Effector CD8-positive, alpha-beta T cell (primary cell): Measurements from ENCODE around the gene YDJC.
"Not testable (repeated sequence)": the region's sequence is repeated elsewhere in the genome, so short reads cannot be mapped to it uniquely, and the experiment has no call there.

ENCODE experiments used
- DNase-seq: peaks from one replicate; lab custom pipeline; 2025; lab: John Stamatoyannopoulos, UW

YDJC gene

GRCh38 chr22:21605887-21606564 lies 23.8 kb downstream of the YDJC start:
- no peak for DNase-seq

GRCh38 chr22:21603973-21604372 lies 25.8 kb downstream of the YDJC start:
- no peak for DNase-seq

DNA sequence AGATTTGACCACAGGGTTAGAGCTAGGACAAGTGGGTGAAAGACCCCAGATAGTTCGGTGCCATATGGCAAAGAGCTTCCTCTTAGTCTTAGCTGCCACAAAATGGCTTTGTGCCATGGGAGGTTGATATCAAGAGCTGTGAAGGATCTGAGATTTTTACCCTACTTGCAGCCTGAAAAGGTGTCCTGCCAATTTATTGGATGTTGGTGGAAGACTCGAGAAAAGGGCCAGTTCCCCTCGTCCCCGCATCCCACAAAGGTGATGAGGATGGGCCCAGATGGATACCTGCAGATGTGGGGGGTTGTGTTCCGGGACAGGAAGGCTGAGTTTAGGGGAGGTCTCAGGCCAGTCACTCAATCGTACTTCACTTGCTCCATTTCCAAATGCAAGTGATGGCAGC lies 27.2 kb downstream of the YDJC start:
- DNase-seq = no peak

DNA sequence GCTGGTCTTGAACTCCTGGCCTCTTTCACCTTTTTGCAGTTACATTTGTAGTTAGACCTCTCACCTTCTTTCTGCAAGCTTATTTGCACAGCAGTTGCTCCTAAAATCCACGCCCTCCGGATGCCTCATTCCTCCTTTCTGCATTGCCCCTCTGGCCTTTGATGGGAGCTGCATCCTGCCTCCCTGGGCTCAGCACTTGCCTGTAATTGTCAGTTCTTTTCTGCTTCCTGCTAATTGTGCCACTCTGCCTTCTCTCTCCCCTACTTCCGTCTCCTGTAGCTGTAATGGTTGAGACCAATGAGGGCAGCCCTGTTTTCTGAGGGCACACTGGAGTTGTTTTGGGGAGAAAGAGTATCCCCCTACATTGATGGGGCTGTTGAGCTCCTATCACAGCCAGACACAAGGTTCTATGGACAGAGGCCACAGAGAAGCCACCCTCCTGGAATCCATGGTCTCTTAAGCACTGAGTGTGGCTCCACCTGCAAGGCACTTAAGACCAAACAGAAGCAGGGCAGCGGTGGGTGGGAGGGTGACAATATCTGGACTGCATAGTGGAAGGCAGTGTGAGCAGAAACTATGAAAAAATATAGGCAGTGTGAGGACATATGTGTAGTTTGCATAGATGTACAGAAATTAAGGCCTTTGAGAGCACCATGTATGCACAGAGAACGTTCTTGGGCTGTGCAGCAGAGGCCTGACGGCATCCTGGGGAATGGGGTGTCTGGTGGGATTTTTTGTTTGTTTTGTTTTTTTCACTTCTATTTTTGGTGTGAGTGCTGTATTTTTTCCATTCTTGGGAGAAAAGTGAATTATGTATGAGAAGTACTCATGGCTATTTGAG lies 30.5 kb downstream of the YDJC start:
- DNase-seq = no peak

DNA sequence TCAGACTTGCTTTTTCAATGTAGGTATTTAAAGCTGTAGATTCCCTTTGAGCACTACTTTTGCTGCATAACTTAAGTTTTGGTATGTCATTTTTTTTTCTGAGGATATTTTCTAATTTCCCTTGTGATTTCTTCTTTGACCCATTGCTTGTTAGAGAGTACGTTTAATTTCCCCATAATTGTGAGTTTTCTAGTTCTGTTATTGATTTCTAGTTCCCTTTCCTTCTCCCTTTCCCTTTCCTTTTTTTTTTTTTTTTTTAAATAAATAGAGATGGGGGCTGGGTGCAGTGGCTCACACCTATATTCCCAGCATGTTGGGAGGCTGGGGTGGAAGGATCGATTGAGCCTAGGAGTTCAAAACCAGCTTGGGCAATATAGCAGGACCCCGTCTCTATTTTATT lies 31.5 kb downstream of the YDJC start:
- DNase-seq = no peak

DNA sequence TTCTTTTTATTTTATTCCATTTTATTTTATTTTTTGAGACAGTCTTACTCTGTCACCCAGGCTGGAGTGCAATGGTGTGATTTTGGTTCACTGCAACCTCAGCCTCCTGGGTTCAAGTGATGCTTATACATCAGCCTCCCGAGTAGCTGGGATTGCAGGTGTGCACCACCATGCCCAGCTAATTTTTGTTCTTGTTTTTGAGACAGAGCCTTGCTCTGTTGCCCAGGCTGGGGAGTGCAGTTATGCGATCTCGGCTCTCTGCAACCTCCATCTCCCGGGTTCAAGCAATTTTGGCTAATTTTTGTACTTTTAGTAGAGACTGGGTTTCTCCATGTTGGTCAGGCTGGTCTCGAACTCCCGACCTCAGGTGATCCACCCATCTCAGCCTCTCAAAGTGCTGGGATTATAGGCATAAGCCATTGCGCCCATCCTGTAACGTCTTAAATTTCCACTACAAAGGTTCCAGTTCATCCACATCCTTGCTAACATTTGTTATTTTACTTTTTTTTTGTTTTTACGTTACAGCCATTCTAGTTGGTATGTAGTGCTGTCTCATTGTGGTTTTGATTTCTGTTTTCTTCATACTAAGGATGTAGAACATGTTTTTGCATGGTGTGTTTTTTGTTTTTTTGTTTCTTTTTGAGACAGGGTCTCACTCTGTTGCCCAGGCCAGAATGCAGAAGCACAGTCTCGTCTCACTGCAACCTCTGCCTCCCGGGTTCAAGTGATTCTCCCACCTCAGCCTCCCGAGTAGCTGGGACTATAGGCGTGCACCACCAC lies 33.3 kb downstream of the YDJC start:
- not testable (repeated sequence) for DNase-seq

- no peak for DNase-seq
Measured at GRCh38 chr22:21594865-21595452, 34.9 kb downstream of the YDJC start.

DNA sequence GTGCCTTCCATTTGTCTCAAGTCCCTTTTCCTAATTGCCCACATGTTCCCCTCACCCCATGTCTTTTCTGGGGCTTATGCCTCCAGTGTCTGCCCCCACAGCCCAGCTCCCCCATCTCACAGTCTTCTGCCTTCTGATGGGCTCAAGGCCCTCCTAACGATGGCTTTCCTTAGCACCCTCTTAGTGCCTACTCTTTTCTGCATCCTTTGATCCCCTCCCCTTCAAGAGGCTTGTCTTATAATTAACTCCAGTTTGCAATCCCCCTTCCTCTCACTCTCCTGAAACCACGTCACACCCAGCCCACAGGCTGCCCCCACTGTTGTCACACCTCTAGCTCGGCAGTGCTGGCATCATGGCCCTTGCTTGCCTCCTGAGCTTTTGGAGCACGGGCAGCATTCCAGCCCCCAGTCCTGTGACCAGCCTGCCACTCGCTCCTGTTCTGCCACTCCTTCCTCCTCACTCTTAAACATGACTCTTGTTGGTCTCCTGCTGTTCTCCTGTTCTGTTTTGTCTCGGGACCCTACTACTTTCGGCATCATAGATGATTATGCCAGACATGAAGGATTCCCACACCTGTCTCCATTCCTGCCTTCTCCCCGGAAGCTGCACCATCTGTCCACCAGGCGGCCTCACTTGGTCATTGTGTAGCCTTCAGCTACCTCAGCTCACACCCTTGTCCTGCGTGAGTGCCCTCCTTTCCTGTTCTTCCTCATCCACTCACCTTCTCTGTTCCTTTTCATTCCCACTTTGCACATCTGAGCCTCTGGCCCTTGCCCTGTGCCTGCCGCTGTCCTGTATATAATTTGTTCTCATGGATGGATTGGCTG lies 36.2 kb downstream of the YDJC start:
- no peak for DNase-seq

DNA sequence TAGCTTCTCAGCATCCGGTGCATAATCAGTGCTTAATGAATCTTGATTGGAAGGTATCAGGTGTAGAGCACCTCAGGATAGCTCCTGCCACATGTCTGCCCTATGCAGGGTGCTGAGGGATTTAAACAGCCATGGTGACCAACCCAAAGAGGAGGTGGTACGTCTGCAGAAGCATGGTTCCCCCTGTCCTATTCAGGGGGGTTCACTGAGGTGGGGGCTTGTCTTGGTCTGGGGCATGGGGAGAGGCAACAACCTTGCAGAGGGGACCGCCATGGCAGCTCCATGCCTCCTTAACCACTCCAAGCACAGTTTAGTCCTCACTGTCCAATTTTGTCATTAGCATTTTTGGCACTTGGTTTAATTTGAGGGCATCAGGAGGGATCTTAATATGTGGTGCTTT lies 37.4 kb downstream of the YDJC start:
- DNase-seq = no peak

DNA sequence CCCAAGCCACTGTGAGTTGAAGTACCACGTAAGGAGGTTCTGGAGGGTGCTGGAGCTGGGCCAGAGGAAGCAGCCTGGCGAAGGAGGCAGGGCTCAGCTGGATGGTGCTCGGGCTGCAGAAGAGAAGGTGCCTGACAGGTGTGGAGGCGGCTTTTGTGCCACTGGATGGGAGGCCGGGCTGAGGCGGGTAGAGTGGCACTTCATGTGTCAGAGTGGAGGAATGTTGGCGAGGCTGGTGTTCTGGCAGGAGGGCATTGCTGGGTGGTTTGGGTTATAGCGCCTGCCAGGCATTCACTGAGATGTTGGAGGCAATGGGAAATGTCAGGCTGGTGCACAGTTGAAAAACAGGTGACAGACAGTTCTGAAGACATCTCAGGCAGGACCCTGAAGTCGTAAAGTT lies 38.1 kb downstream of the YDJC start:
- DNase-seq = no peak

- no peak for DNase-seq
Measured at GRCh38 chr22:21590809-21591641, 38.8 kb downstream of the YDJC start.

DNA sequence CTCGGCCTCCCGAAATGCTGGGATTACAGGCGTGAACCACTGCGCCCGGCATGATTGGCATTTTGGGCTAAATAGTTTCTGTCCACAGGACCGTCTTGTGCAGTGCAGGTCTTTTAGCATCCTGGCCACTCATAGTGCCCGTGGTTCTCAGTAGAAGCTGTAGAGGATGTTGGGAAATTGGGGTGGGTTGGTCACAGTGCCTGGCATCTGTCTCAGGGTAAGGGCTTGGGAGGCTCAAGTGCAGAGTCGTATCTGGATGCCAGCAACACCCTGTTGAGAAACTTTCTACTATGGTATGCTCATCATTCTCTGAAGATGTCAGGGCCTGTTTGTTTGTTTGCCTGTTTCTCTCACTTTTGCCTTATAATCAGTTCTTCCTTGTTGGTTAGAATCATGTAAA lies 40.4 kb downstream of the YDJC start:
- no peak for DNase-seq

DNA sequence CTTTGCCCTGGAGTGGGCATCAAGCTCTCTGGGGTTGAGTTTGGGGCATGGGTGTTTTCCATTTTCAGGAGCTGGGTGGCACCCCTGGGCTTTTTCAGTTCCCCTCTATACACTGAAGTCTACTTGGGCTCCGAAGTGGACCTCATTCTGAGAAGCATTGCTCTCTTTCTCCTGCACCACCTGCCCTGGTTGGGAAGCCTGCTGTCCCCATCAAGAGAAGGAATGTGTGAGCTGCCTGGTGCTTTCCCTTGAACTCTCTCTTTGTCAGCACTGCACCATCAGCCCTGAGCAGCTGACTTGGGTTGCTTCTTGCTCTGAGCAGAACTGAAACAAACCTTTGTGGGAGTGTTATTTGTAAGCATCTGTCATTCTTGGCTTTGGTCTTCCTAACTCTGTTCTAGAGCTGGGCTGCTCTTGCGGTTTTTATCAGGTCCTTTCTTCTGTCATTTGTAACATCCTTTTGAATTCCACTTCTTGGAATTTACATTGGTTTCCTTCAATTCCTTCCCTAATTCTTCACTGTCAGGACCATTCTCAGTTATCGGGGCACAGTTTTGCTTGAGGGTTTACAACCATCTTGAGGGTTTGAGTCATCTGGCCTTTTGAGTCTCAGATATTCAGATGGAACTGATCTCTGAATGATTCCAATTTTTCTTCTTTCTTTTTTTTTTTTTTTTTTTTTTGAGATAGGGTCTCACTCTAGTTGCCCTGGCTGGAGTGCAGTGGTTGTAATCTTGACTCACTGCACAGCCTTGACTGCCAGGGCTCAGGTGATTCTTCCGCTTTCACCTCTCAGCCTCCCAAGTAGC lies 41.8 kb downstream of the YDJC start:
- no peak for DNase-seq

DNA sequence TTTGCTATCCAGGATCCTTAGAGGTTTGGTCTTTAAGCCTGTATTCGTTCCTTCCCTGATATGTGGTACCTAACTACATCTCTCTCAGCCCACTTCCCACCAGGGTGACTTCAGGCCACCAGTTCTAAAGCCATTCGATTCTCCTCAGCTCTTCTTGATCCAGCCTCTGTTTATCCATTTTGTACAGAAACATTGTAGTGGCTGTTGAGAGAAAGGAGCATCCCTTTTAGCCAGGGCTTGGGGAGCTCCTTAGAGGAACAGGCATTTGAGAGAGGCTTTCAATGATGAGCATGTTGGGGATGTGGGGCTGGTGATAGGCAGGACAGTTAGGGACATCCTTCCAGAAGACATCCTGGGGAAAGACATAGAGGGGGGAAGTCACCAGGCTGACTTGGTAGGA lies 44.4 kb downstream of the YDJC start:
- no peak for DNase-seq

DNA sequence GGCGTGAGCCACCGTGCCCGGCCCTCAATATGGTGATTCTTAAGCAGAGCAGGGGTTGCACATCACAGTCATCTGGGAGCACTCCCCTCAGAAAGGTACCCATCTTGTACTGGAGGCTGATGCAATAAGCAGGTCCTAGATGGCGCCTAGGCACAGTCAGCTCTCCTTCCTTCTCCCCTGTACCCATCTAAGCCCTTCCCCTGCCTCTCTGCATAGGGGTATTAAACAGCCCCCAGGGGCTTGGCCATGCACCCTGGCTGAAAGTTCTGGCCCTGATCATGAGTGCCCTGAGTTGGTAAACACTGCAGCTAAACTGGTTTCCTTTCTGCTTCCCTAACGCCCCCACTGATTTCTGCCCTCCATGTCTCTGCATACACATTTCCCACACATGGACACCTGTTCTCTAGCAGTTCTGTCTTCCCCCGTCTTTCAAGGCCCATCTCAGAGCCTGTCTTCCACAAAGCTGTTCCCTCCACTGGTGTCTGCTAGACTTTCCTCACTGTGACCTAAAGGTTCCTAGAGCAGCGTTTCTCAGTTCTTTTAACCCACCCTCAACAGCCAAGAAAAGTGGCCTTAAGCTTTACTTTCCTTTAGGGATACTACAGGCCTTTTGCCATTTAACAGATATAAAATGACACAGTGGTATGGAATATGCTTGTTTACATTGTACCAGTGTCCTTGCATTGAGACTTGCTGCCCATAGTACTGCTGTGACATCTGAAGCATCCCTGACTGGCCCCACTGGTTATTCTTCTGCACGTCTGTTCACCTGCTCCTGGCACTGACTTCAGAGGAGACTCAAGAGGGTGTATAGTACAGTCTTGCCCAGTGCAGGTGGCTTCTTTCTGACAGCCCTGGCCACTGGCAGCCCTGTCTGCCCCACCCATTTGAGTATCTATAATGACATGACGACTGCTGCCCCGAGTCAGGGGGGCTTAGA lies 46.8 kb downstream of the YDJC start:
- DNase-seq = no peak

GRCh38 chr22:21581009-21581713 lies 48.7 kb downstream of the YDJC start:
- DNase-seq = not testable (repeated sequence)

DNA sequence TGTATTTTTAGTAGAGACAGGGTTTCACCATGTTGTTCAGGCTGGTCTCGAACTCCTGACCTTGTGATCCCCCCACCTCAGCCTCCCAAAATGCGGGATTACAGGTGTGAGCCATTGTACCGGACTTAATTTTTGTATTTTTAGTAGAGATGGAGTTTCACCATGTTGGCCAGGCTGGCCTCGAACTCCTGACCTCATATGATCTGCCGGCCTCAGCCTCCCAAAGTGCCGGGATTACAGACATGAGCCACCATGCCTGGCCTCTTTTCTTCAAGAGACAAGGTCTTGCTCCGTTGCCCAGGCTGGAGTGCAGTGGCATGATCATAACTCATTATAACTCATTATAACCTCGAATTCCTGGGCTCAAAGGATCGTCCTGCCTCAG lies 49.2 kb downstream of the YDJC start:
- not testable (repeated sequence) for DNase-seq

DNA sequence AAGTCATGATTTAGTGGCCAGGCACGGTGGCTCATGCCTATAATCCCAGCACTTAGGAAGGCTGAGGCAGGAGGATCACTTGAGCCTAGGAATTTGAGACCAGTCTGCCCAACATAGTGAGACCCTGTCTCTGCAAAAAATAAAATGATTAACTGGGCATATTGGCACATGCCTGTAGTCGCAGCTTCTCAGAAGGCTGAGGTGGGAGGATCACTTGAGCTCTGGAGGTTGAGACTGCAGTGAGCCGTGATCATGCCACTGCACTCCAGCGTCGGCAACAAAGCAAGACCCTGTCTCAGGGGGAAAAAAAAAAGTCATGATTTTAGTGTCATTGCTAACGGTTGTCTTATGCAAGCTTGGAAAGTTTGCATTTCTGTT lies 50.4 kb downstream of the YDJC start:
- DNase-seq = no peak
